GM18861 (cell line): ENCODE data around the gene SMPD3.

Experiments
- ATAC-seq: cut with Tn5 transposase; IDR thresholded peaks from one replicate; pipeline ENCODE4 v1.9.1; 2021; ENCODE audit not compliant: unreplicated experiment

The SMPD3 gene

DNA sequence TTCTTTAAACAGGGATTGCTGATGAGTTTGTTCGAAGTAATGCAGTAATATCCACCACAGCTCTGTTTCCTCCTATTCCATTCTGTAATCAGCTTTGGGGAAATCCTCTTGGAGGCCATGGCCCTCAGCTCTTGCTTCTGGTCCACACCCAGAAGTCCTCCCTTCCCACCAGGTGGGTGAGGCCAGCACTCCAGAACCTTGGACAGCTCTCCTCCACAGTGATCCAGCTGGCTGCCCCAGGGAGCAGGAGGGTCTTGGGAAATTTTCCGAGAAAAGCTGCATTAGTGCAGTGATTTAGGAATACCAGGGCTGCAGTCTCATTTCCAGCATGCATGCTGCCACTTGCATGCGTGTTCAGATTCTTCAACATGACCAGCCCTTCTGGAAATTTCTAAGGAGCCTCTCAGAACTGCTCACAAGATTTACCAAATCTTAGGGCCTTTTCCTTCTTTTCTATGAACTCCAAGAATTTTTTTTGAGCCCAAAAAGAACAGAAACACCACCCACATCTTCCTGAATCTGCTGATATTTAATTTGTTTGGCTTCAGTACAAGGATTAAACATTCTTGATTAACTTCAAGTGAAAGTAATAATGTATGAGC lies 4.2 kb downstream of the SMPD3 start:
- ATAC-seq = no peak

- no peak for ATAC-seq
Observed at GRCh38 chr16:68436581-68436980, 11.7 kb downstream of the SMPD3 start.

DNA sequence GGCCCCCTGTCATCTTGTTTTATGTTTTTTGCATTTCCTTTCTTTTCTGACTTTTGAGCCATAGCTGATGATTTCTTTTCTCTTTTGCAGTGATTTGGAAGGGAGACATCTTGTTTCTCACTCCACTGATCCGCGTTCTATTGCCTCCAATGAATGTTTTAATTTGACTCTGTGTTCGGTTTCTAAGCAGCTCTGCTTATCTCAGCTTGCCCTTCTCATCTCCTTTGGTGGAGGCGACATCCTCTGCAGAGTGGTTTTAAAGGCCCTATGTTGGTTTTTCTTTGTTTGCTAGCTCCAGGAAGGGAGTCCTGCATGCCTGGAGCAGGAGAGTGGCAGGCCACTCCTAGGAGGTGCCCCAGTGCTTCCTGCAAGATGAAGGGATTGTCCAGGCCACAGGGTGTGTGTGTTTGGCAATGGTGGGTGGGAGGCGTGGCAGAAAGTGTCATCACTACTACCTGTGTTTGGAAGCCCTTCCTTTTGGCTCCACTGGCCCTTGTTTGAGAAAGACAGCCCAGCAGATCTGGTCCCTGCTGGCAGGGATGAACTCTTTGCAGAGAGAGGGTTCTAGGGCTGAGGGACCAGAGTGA lies 13.6 kb downstream of the SMPD3 start:
- ATAC-seq = no peak

DNA sequence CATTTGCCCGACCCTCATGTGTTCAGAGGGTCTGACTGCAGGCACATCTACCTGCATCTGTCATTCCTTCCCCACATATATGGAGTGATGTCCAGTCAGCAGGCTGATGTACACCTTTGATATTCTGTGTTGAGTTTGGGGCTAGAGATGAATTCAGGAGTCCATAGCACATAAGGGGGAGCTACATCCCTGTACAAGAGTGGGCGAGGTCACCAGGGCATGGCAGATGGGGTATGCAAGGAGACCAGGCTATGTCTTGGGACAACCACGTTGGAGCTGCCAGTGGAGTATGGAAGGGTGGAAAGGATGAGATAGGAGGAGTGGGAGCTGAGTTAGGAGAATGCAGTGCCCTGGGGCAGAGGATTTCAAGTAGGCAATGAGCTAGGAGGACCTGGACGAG lies 15.0 kb downstream of the SMPD3 start:
- ATAC-seq = no peak

- ATAC-seq = no peak
Observed at GRCh38 chr16:68432701-68433100, 15.6 kb downstream of the SMPD3 start.

- no peak for ATAC-seq
Observed at GRCh38 chr16:68429076-68429854, 19.0 kb downstream of the SMPD3 start.

DNA sequence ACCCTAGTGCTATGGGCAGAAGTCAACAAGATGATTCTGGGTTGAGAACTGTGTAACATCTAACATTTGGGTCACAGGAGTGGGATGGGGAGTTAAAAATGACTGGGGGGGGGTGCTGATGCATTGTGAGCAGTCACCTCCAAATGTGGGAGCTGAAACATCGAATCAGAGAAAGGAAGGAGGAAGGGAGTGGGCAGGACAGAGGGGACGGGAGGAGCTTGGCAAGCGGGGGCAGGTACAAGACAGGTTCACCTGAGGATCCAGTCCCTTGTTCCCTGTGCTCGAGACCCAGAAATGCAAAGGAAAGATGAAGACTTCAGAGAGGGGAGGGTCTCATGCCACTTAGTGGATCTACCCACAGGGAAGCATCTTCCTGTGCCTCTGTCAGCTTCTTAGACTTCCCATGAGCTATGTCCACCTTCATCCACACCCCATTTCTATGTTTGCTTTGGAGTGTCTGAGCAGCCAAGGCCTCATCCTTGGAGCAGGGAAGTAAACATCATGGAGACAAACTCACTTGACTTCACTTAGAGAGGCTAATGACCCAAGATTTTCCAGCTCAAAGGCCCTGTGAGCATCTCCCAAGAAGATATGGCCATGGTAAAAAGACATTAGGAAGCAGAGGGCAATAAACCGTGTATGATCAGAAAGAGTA lies 20.5 kb downstream of the SMPD3 start:
- ATAC-seq = no peak

DNA sequence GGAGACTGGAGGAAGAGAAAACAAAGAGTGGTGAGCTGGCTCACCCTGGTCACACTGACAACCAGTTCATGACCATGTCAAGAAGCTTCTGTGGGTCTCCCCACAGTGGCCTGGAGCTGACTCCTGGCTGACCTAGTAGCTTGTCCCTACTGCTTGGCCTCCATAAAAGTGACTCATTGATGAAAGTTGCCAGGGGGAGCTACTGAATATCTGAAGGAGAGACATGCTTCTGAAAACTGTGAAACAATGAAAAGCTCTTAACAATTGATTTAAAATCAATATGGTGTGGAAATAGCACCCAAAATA lies 22.0 kb downstream of the SMPD3 start:
- no peak for ATAC-seq

GRCh38 chr16:68425498-68426346 lies 22.6 kb downstream of the SMPD3 start:
- ATAC-seq = no peak

GRCh38 chr16:68423771-68424170 lies 24.5 kb downstream of the SMPD3 start:
- ATAC-seq = no peak

- no peak for ATAC-seq
Observed at GRCh38 chr16:68422396-68422960, 25.8 kb downstream of the SMPD3 start.

DNA sequence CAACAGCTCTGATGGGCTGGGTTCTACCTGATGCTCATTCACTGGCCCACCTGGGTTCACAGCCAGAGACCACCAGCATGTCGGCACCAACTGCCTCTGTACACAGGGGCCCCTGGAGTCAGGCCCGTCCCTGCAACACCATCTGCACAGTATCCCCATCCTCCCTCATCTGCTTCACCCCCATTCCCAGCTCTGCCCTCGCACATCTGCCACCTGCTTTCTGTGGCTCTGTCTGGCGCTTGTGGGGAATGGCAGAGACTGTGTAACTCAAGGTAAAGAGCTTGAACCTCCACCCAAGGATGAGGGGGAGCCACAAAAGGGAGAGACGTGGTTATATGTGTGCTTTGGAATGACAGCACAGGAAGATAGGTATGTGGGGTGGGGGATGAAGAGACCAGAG lies 27.2 kb downstream of the SMPD3 start:
- no peak for ATAC-seq

DNA sequence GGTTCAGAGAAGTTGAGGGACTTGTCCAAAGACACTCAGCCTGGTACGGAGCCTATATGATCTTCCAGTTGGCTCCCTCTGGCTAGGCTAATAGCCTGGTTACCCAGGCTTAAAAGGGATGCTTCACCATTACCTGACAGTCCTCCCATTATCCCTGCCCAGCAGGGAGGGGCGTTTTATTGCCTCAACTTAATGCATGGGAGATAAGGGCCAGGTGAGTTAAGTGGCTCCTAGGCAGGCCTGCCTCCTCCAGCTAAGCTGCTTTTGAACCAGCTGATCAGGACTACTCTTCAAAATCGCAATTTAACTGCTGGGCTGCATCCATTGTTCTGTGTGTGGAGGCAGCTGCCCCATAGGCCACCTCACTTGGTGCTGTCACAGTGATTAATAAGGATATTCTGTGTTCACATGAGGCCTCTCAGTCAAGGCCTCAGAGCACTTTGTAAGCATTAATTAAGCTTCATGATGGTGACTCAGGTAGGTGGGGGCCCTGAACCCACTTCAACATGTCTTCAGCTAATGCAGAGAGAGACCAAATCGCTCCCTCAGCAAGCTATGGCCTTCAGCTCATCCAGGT lies 27.9 kb downstream of the SMPD3 start:
- no peak for ATAC-seq

GRCh38 chr16:68417711-68418301 lies 30.5 kb downstream of the SMPD3 start:
- peak; percentile 68 for ATAC-seq

GRCh38 chr16:68416057-68417046 lies 32.0 kb downstream of the SMPD3 start:
- ATAC-seq = no peak

DNA sequence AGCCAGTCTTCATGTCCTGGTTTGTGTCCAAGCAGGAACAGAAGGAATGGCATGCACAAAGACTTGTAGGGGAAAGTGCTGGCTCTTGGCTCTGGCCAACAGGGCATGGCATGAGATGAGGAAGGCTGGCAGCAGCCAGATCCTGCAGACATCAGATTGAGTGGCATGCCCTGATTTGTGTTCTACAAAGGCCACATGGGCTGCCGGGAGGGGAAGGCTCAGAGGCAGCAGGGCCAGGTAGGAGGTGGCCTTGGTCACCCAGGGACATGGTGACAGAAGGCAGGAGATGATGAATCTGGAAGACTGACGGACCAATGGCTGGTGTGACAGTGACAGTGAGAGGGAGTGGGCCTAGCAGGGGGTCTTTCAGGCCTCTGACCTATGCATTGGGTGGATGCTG lies 33.7 kb downstream of the SMPD3 start:
- ATAC-seq = no peak

- no peak for ATAC-seq
Observed at GRCh38 chr16:68412061-68412460, 36.2 kb downstream of the SMPD3 start.

GRCh38 chr16:68411086-68411485 lies 37.2 kb downstream of the SMPD3 start:
- no peak for ATAC-seq

DNA sequence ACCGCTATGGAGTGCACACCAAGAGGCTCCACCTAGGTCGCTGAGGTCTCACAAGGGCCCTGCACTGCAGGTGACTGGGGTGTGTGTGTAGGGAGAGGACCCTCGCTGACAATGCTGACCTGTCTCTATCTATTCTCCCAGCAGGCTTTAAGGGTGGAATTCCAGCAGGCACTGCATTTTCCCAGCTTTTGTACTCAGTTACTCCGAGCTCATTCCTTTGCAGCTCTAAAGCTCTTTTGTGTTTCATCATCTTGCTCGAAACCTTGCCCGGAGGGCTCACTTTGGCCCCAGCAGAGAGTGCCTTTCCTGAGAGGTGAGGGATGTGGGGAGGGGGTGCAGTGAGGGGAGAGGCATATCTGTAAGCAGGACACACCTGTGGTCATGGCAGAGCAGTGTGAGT lies 39.3 kb downstream of the SMPD3 start:
- no peak for ATAC-seq
